Immature natural killer cell (primary cell): Measurements from ENCODE around the gene ABTB1. TPM values are rescaled to one million over a fixed set of nuclear protein-coding genes. Genes with fewer than 3 reads are reported as not detected.
"Not testable (repeated sequence)": the region's sequence is repeated elsewhere in the genome, so short reads cannot be mapped to it uniquely, and the experiment has no call there.

Experiments
- DNase-seq, 3 donors: peaks; one replicate each; pipeline ENCODE4 v3.0.0; 2022; ENCODE audit warnings: mixed read lengths in 1 of 3
- H3K27ac Mint-ChIP-seq, 6 donors: one replicate each; pipeline ENCODE4 v1.8.0; 2020; ENCODE audit warnings: mixed read lengths in 6 of 6, mild to moderate bottlenecking in 5 of 6, inconsistent platforms in 4 of 6, moderate library complexity in 3 of 6
- H3K27me3 Mint-ChIP-seq, 3 donors: one replicate each; pipeline ENCODE4 v1.8.0; 2020 to 2021; ENCODE audit warnings: low read depth in 3 of 3, mild to moderate bottlenecking in 3 of 3, mixed read lengths in 3 of 3, moderate library complexity in 3 of 3, inconsistent platforms in 1 of 3
- H3K36me3 Mint-ChIP-seq, 3 donors: one replicate each; pipeline ENCODE4 v1.8.0; 2020; ENCODE audit warnings: mixed read lengths in 3 of 3, inconsistent platforms in 2 of 3, mild to moderate bottlenecking in 2 of 3
- H3K4me1 Mint-ChIP-seq, 2 donors: one replicate each; pipeline ENCODE4 v1.8.0; 2020; ENCODE audit warnings: inconsistent platforms in 2 of 2, mild to moderate bottlenecking in 2 of 2, mixed read lengths in 2 of 2, moderate library complexity in 1 of 2
- H3K4me3 Mint-ChIP-seq, 5 donors: one replicate each; pipeline ENCODE4 v1.8.0; 2020; ENCODE audit warnings: mild to moderate bottlenecking in 5 of 5, mixed read lengths in 5 of 5, inconsistent platforms in 3 of 5, moderate library complexity in 3 of 5
- H3K9me3 Mint-ChIP-seq, 6 donors: one replicate each; pipeline ENCODE4 v1.8.0; 2020; ENCODE audit warnings: mild to moderate bottlenecking in 6 of 6, mixed read lengths in 6 of 6, inconsistent platforms in 4 of 6, moderate library complexity in 3 of 6
- polyA plus RNA-seq, 3 donors: library from polyadenylated mRNA; unstranded; fragments of 300-500 nt; fragmentation: Illumina TruSeq; gene quantifications; one replicate each; pipeline ENCODE4 v1.2.3, GENCODE V29; 2021

The ABTB1 gene
- polyA plus RNA-seq, 3 donors from 2014 or later: 71.9 to 141 (median 83.7) TPM

GRCh38 chr3:127701280-127701911 is 28.6 kb downstream of the ABTB1 start:
- Mint-ChIP-seq H3K27me3 (peaks cover 0 to 2% (median 0%) of the 10 kb centered on the region in 3 donors), H3K9me3 (no peaks in the 10 kb centered on the region), H3K27ac (no peak overlapping the region), H3K4me1 (peaks cover 4 to 5% of the 10 kb centered on the region in 2 donors), H3K4me3 (no peak overlapping the region), H3K36me3 (no peaks in the 10 kb centered on the region)
- DNase-seq: no peak

DNA sequence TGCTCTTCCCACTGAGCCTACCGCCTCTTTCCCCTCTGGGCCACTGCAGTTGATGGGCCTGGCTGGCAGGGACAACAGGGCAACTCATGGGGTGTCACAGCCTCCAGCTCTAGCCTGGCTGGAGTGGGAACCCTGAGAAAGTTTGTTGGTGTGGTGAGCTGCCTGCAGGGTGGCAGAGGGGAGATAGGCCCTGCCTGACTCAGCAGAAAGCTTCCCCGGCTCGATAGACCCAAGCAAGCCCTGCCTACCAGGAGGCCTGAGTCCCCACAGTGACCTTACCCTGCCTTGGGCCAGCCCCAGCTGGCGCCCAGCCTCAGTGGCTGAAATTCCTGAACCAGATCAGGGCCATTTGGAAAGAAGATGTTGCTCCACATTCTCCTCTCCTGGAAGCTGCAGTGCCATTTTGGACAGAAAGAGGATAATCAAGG is 29.4 kb downstream of the ABTB1 start:
- Mint-ChIP-seq H3K4me1 (peaks cover 4 to 5% of the 10 kb centered on the region in 2 donors), H3K36me3 (no peaks in the 10 kb centered on the region)

GRCh38 chr3:127704840-127705239 is 32.1 kb downstream of the ABTB1 start:
- not testable (repeated sequence) for H3K27me3 Mint-ChIP-seq, H3K27ac Mint-ChIP-seq, H3K4me3 Mint-ChIP-seq, DNase-seq, H3K36me3 Mint-ChIP-seq, H3K4me1 Mint-ChIP-seq, H3K9me3 Mint-ChIP-seq

More for the DNA sequence above, 29.4 kb downstream of the ABTB1 start:
- H3K27ac Mint-ChIP-seq: no peak overlapping the region
- peaks cover 0 to 2% (median 0%) of the 10 kb centered on the region in 3 donors for H3K27me3 Mint-ChIP-seq
- no peak overlapping the region for H3K4me3 Mint-ChIP-seq
- no peak for DNase-seq
- no peaks in the 10 kb centered on the region for H3K9me3 Mint-ChIP-seq

DNA sequence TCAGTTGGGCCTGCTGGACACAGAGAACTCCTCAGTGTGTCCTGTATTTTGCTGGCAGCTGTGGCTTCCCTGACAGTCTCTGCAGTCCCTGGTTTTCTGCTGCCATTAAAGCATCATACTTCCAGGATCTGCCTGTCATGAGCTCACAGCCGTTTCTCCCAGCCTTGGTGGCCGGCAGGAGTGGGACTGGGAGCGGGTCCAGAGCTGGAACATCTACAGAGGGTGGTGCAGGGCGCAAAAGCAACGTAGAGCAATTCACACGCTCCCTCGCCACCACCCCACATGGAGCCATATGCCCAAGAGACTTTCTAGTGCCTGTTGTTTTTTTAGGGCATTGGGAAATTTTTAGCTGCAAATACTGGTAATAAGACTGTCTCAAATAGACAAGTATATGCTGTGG is 33.6 kb downstream of the ABTB1 start:
- no peaks in the 10 kb centered on the region for H3K9me3 Mint-ChIP-seq
- no peak for DNase-seq
- no peaks in the 10 kb centered on the region for H3K4me1 Mint-ChIP-seq
- no peak overlapping the region for H3K4me3 Mint-ChIP-seq
- no peak overlapping the region for H3K27ac Mint-ChIP-seq
- H3K36me3 Mint-ChIP-seq: no peaks in the 10 kb centered on the region
- no peaks in the 10 kb centered on the region for H3K27me3 Mint-ChIP-seq

DNA sequence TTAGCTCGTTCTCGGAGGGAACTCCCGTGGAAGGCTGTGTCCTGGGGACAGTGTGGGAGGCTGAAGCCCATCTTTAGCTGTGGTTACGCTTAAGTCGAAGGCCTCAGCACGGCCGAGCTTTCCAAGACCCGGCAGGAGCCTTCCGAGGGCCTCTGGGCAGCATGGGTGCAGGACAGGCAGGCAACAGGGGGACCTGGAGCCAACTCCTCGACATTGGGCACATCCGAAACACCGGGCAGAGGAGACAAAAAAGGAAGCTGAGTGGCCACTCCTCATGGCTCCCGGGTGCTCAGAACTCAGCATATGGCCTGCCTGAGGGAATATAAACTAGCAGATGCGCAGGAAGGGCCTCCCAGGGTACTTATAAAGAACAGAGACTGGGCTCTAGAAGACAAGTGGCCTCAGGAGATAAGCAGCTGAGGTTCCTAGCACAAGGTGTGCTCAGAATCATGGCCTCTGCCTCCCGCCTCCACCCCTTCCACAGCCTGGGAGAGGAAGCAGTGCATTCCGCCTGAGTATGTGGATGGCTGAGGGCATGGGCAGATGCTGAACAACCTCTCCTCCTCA is 34.1 kb downstream of the ABTB1 start:
- Mint-ChIP-seq H3K27me3 (no peaks in the 10 kb centered on the region), H3K27ac (no peak overlapping the region), H3K4me3 (no peak overlapping the region), H3K36me3 (no peaks in the 10 kb centered on the region), H3K4me1 (no peaks in the 10 kb centered on the region), H3K9me3 (no peaks in the 10 kb centered on the region)
- DNase-seq: no peak

DNA sequence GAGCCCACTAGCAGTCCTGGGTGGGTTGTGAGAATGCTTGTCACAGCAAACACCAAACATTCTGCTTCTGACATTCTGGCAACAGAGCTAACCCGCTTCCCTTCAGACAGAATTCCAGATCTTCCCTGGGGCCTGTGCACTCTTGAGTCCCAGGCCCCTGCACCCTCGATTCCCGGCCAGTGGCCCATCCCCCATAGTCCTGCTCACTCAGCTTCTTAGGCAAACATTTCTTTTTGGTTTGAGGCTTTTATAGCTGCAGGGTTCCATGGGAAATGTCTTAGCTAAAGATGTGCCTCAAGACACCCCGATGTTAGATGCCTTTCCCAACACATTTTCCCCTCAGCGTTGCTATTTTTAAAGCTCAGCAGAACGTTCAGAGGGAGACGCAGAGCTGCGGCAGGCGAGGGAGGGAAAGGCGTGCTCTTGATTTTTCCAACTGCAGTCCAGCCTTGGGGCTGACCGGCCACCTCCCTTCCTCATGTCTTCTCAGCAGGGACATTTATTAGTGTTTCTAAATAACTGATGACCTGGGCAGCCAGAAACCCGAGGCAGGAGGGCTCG is 35.2 kb downstream of the ABTB1 start:
- H3K9me3 Mint-ChIP-seq: no peaks in the 10 kb centered on the region
- no peaks in the 10 kb centered on the region for H3K36me3 Mint-ChIP-seq
- no peak for DNase-seq
- H3K4me3 Mint-ChIP-seq: no peak overlapping the region
- H3K27ac Mint-ChIP-seq: no peak overlapping the region
- H3K4me1 Mint-ChIP-seq: no peaks in the 10 kb centered on the region
- H3K27me3 Mint-ChIP-seq: no peaks in the 10 kb centered on the region

DNA sequence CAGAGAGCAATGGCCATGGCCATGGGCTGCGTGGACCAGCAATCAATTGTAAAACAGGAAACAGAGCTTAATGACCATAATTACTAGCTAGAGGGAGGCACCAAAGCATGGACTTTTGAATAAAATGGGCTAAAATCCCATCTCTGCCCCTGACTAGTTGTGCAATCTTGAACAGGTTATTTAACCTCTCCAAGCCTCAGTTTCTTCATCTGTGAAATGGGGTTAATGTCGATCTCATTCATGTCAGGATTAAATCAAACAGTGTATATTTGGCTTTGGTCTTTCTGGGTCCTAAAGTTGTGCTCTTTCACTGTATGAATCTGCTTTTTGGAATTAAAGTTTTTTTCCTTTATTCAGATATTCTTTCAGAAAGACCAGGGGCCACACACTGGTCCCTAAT is 36.1 kb downstream of the ABTB1 start:
- H3K27ac Mint-ChIP-seq: no peak overlapping the region
- no peaks in the 10 kb centered on the region for H3K36me3 Mint-ChIP-seq
- no peak for DNase-seq
- H3K4me1 Mint-ChIP-seq: no peaks in the 10 kb centered on the region
- H3K9me3 Mint-ChIP-seq: no peaks in the 10 kb centered on the region
- no peaks in the 10 kb centered on the region for H3K27me3 Mint-ChIP-seq
- no peak overlapping the region for H3K4me3 Mint-ChIP-seq

DNA sequence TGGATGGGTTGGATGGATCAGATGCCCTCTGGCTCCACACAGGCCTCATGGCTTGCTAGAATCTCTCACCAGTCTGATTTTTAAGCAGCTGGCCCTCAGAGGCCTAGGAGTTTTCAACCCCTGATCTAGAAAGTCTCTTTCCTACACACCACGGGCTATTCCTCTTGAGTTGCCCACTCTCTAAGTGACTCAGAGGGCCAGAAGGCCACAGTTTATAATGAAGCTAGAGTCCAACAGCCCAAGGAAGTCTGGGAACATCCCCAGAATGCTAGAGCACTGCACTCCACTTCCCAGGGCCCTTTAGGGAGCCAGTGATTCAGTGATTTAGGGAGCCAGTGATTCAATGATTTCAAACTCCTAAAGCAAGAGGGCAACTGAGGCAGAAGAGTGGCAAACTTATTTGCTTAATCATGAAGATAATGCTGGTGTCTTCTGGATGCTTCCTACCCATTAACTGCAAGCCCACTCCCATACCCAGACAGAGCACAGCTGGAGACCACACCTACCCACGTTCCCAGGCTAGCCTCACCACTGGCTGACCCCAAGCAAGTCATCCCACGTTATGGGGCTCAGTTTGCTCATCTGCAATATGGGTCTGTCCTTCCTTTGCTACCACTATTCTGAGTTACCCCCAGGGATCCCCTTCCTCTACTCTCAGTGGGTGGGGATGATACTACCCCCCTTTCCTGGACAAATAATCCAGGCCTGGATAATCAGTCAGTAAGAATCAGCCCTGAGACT is 36.7 kb downstream of the ABTB1 start:
- Mint-ChIP-seq H3K27me3 (no peaks in the 10 kb centered on the region), H3K36me3 (no peaks in the 10 kb centered on the region), H3K4me3 (no peak overlapping the region), H3K4me1 (no peaks in the 10 kb centered on the region), H3K9me3 (no peaks in the 10 kb centered on the region), H3K27ac (no peak overlapping the region)
- DNase-seq: no peak

- Mint-ChIP-seq H3K9me3 (no peaks in the 10 kb centered on the region), H3K36me3 (no peaks in the 10 kb centered on the region), H3K4me3 (no peak overlapping the region), H3K4me1 (no peaks in the 10 kb centered on the region), H3K27ac (no peak overlapping the region), H3K27me3 (peaks cover 0 to under 1% (median 0%) of the 10 kb centered on the region in 3 donors)
- no peak for DNase-seq
Measured at GRCh38 chr3:127710155-127710941, 37.6 kb downstream of the ABTB1 start.

GRCh38 chr3:127711021-127711695 is 38.4 kb downstream of the ABTB1 start:
- H3K36me3 Mint-ChIP-seq: no peaks in the 10 kb centered on the region
- DNase-seq: no peak

GRCh38 chr3:127711896-127712295 is 39.1 kb downstream of the ABTB1 start:
- no peaks in the 10 kb centered on the region for H3K9me3 Mint-ChIP-seq
- H3K4me3 Mint-ChIP-seq: no peak overlapping the region
- no peaks in the 10 kb centered on the region for H3K4me1 Mint-ChIP-seq
- H3K36me3 Mint-ChIP-seq: no peaks in the 10 kb centered on the region
- H3K27ac Mint-ChIP-seq: no peak overlapping the region
- DNase-seq: no peak
- peaks cover 0 to 2% (median 0%) of the 10 kb centered on the region in 3 donors for H3K27me3 Mint-ChIP-seq

More at GRCh38 chr3:127711021-127711695, 38.4 kb downstream of the ABTB1 start:
- Mint-ChIP-seq H3K4me3 (no peak overlapping the region), H3K27ac (no peak overlapping the region), H3K27me3 (peaks cover 0 to 2% (median 0%) of the 10 kb centered on the region in 3 donors), H3K9me3 (no peaks in the 10 kb centered on the region), H3K4me1 (no peaks in the 10 kb centered on the region)

GRCh38 chr3:127712461-127712860 is 39.7 kb downstream of the ABTB1 start:
- Mint-ChIP-seq H3K4me1 (no peaks in the 10 kb centered on the region), H3K36me3 (no peaks in the 10 kb centered on the region), H3K4me3 (no peak overlapping the region), H3K9me3 (no peaks in the 10 kb centered on the region), H3K27ac (no peak overlapping the region), H3K27me3 (peaks cover 0 to 2% (median 0%) of the 10 kb centered on the region in 3 donors)
- DNase-seq: no peak
